ENCODE measurements around the gene ALOXE3.

The ALOXE3 gene

GRCh38 chr17:8153525-8153956, 35.2 kb upstream of the ALOXE3 start:
- DNase-seq (ENCODE audit: low read depth), result no peak
- no peak for TF ChIP-seq CTCF (IDR thresholded peaks at IDR 0.05; ENCODE audit: low read depth, low read length, missing control alignments)

GRCh38 chr17:8153031-8153451, 34.7 kb upstream of the ALOXE3 start:
- no peak overlapping the region for H3K4me3 ChIP-seq (ENCODE audit: low read depth, low read length)
- no peak for DNase-seq (ENCODE audit: low read depth)
- TF ChIP-seq CTCF (IDR thresholded peaks at IDR 0.05; ENCODE audit: low read depth, low read length, missing control alignments), result no peak

More at GRCh38 chr17:8153525-8153956, 35.2 kb upstream of the ALOXE3 start:
- no peak overlapping the region for H3K4me3 ChIP-seq (ENCODE audit: low read depth, low read length)

GRCh38 chr17:8152112-8152775, 33.9 kb upstream of the ALOXE3 start, which contains the start of gene PER1:
PER1 (minus strand) TSS chr17:8152404; CDS start chr17:8150706, 1,698 bp downstream.
- TF ChIP-seq CTCF (IDR thresholded peaks at IDR 0.05; ENCODE audit: low read depth, low read length, missing control alignments), result no peak
- peak; percentile 77 for DNase-seq (ENCODE audit: low read depth)
- H3K4me3 ChIP-seq (ENCODE audit: low read depth, low read length), result peak within 1 kb of the TSS; percentile 60

GRCh38 chr17:8151641-8152111, 33.4 kb upstream of the ALOXE3 start:
- DNase-seq (ENCODE audit: low read depth), result no peak
- TF ChIP-seq CTCF (IDR thresholded peaks at IDR 0.05; ENCODE audit: low read depth, low read length, missing control alignments), result no peak
- peak overlapping the region; percentile 60 for H3K4me3 ChIP-seq (ENCODE audit: low read depth, low read length)

GRCh38 chr17:8151120-8151640, 32.9 kb upstream of the ALOXE3 start:
- TF ChIP-seq CTCF (IDR thresholded peaks at IDR 0.05; ENCODE audit: low read depth, low read length, missing control alignments), result no peak
- peak overlapping the region; percentile 60 for H3K4me3 ChIP-seq (ENCODE audit: low read depth, low read length)
- DNase-seq (ENCODE audit: low read depth), result no peak

- no peak for TF ChIP-seq CTCF (IDR thresholded peaks at IDR 0.05; ENCODE audit: low read depth, low read length, missing control alignments)
- no peak for DNase-seq (ENCODE audit: low read depth)
- peak overlapping the region; percentile 60 for H3K4me3 ChIP-seq (ENCODE audit: low read depth, low read length)
Observed at GRCh38 chr17:8150194-8151119, 32.1 kb upstream of the ALOXE3 start.

Data from GM12864 (cell line).